ENCODE results near the gene OGFOD1. TPM values are rescaled to one million over a fixed set of nuclear protein-coding genes. Genes with fewer than 3 reads are reported as not detected.

OGFOD1 gene
- total RNA-seq, 1 experiment from 2014 or later, result 51.6 TPM

- RAD21 ChIA-PET (ENCODE audit: low non-redundant PET in 1 of 2, low total read pairs in 2 of 2, uncharacterized antibody in 2 of 2, unreplicated experiment in 2 of 2), result no interaction called here
- no TSS peak for BruUV-seq (replicated peaks)
- TF ChIP-seq ZFX (IDR thresholded peaks at IDR 0.05) (peak; percentile 98), EGR1 (IDR thresholded peaks at IDR 0.05; ENCODE audit: low read depth) (no peak)
- Histone ChIP-seq H3K9me2 (ENCODE audit: insufficient read depth) (no peaks in the 10 kb centered on the region), H3K4me2 (ENCODE audit: low read length) (peak overlapping the region; percentile 86), H3K4me1 (ENCODE audit: control insufficient read depth in 1 of 2, insufficient read depth in 2 of 2, low read length in 2 of 2) (peaks cover 14 to 52% of the 10 kb centered on the region in 2 experiments), H2AFZ (ENCODE audit: low read depth, low read length, poor library complexity, severe bottlenecking) (no peak overlapping the region), H3K79me2 (ENCODE audit: insufficient read depth, low read length) (peaks cover 47% of the 10 kb centered on the region), H3K9me3 (ENCODE audit: control insufficient read depth in 1 of 2, insufficient read depth in 1 of 2, low read depth in 1 of 2, low read length in 2 of 2) (no peaks in the 10 kb centered on the region), H3K4me3 (replicated peaks in 1 of 2; ENCODE audit: low read depth in 1 of 2, low read length in 2 of 2) (peak overlapping the region; percentile 69 to 71), H3K27me3 (ENCODE audit: insufficient read depth, low read length) (no peaks in the 10 kb centered on the region), H4K20me1 (ENCODE audit: insufficient read depth) (no peaks in the 10 kb centered on the region; the same call in 1 of the 2 replicates), H3K36me3 (ENCODE audit: control insufficient read depth in 1 of 2, insufficient read depth in 2 of 2, low read length in 2 of 2) (no peaks in the 10 kb centered on the region), H3K27ac (ENCODE audit: low read depth, low read length) (peak overlapping the region; percentile 73; the same call in 1 of the 2 replicates), H3K9ac (ENCODE audit: low read length) (peak overlapping the region; percentile 81)
- DNase-seq (ENCODE audit: low read depth, low spot score), result no peak
- POLR2A ChIA-PET, result no interaction called here
- CTCF ChIA-PET, result no interaction called here
- peak; percentile 68 for ATAC-seq
- intact Hi-C loops (cut with micrococcal nuclease), result no loop called here
Observed at GRCh38 chr16:56424791-56425438, 26.4 kb upstream of the OGFOD1 start.

- H3K4me1 ChIP-seq (ENCODE audit: control insufficient read depth in 1 of 2, insufficient read depth in 2 of 2, low read length in 2 of 2), result peaks cover 8 to 47% of the 10 kb centered on the region in 2 experiments; a peak in 3 of 4 replicates
- peaks cover 4% of the 10 kb centered on the region; the same call in 1 of the 2 replicates for H4K20me1 ChIP-seq (ENCODE audit: insufficient read depth)
- CTCF ChIA-PET, result no interaction called here
Observed at GRCh38 chr16:56425439-56425832, 25.9 kb upstream of the OGFOD1 start, which contains the start of gene AMFR. Gene AMFR (minus strand): TSS chr16:56425545. CDS start chr16:56425327, 218 bp downstream.

More at GRCh38 chr16:56425439-56425832, 25.9 kb upstream of the OGFOD1 start, which contains the start of gene AMFR:
- intact Hi-C loops (cut with micrococcal nuclease), result no loop called here
- H2AFZ ChIP-seq (ENCODE audit: low read depth, low read length, poor library complexity, severe bottlenecking), result no peak within 1 kb of the TSS
- H3K79me2 ChIP-seq (ENCODE audit: insufficient read depth, low read length), result peaks cover 42% of the 10 kb centered on the region
- H3K4me2 ChIP-seq (ENCODE audit: low read length), result peak within 1 kb of the TSS; percentile 86
- H3K36me3 ChIP-seq (ENCODE audit: control insufficient read depth in 1 of 2, insufficient read depth in 2 of 2, low read length in 2 of 2), result no peaks in the 10 kb centered on the region
- H3K4me3 ChIP-seq (replicated peaks in 1 of 2; ENCODE audit: low read depth in 1 of 2, low read length in 2 of 2), result peak within 1 kb of the TSS; percentile 69 to 71
- H3K27ac ChIP-seq (ENCODE audit: low read depth, low read length), result peak within 1 kb of the TSS; percentile 73; the same call in 1 of the 2 replicates
- no peaks in the 10 kb centered on the region for H3K9me2 ChIP-seq (ENCODE audit: insufficient read depth)
- ChIA-PET RAD21 (ENCODE audit: low non-redundant PET in 1 of 2, low total read pairs in 2 of 2, uncharacterized antibody in 2 of 2, unreplicated experiment in 2 of 2) (no interaction called here), POLR2A (no interaction called here)
- peak within 1 kb of the TSS; percentile 81 for H3K9ac ChIP-seq (ENCODE audit: low read length)
- no peaks in the 10 kb centered on the region for H3K9me3 ChIP-seq (ENCODE audit: control insufficient read depth in 1 of 2, insufficient read depth in 1 of 2, low read depth in 1 of 2, low read length in 2 of 2)
- TF ChIP-seq ZFX (IDR thresholded peaks at IDR 0.05) (peak; percentile 79), POLR2AphosphoS5 (IDR thresholded peaks at IDR 0.05; ENCODE audit: low read depth, low read length) (peak; percentile 58), CTCF (IDR thresholded peaks at IDR 0.05 in 2 of 3, conservative IDR thresholded peaks at IDR 0.05 in 1 of 3; ENCODE audit: borderline replicate concordance in 1 of 3, insufficient read depth in 1 of 3, low read depth in 2 of 3, low read length in 2 of 3) (peak in 1 of 3 experiments; percentile 33; a peak in 2 of 6 replicates), CEBPB (IDR thresholded peaks at IDR 0.05; ENCODE audit: low read depth) (no peak)
- ATAC-seq, result peak; percentile 96
- DNase-seq (ENCODE audit: low read depth, low spot score), result peak; percentile 54
- no TSS peak for BruUV-seq (replicated peaks)
- no peaks in the 10 kb centered on the region for H3K27me3 ChIP-seq (ENCODE audit: insufficient read depth, low read length)

Data from HCT116 (cell line).